HG03575 (cell line): ENCODE results near the gene NFAM1.

Experiments used
- ATAC-seq: cut with Tn5 transposase; IDR thresholded peaks from one replicate; pipeline ENCODE4 v1.9.1; 2021; ENCODE audit not compliant: unreplicated experiment, insufficient number of reproducible peaks, low FRiP score; ENCODE audit errors: extremely low read depth

NFAM1 gene

GRCh38 chr22:42342426-42343120, 89.6 kb downstream of the NFAM1 start:
- no peak for ATAC-seq

- no peak for ATAC-seq
Measured at GRCh38 chr22:42341779-42342178, 90.4 kb downstream of the NFAM1 start.

GRCh38 chr22:42340829-42341383, 91.3 kb downstream of the NFAM1 start:
- ATAC-seq = no peak

GRCh38 chr22:42340150-42340549, 92.1 kb downstream of the NFAM1 start:
- no peak for ATAC-seq

GRCh38 chr22:42338479-42338878, 93.7 kb downstream of the NFAM1 start:
- ATAC-seq = no peak

GRCh38 chr22:42337356-42337755, 94.8 kb downstream of the NFAM1 start:
- no peak for ATAC-seq

GRCh38 chr22:42336527-42337227, 95.5 kb downstream of the NFAM1 start:
- ATAC-seq = no peak

GRCh38 chr22:42335839-42336378, 96.3 kb downstream of the NFAM1 start:
- ATAC-seq = no peak

GRCh38 chr22:42334875-42335512, 97.2 kb downstream of the NFAM1 start:
- ATAC-seq = no peak

- no peak for ATAC-seq
Measured at GRCh38 chr22:42333544-42333943, 98.7 kb downstream of the NFAM1 start.

- no peak for ATAC-seq
Measured at GRCh38 chr22:42332089-42332488, 100.1 kb downstream of the NFAM1 start.

GRCh38 chr22:42331014-42331413, 101.2 kb downstream of the NFAM1 start:
- ATAC-seq = no peak
